HG02571 (cell line): ENCODE results near the gene SPTLC3.

Source experiments
- ATAC-seq: cut with Tn5 transposase; IDR thresholded peaks from one replicate; pipeline ENCODE4 v1.9.1; 2021; ENCODE audit warnings: mild to moderate bottlenecking, moderate library complexity; ENCODE audit not compliant: unreplicated experiment

Gene SPTLC3

GRCh38 chr20:12984069-12984765 is 24.6 kb upstream of the SPTLC3 start:
- ATAC-seq, result no peak

- ATAC-seq, result no peak
These were observed 23.9 kb upstream of the SPTLC3 start for GRCh38 chr20:12984863-12985262.

DNA sequence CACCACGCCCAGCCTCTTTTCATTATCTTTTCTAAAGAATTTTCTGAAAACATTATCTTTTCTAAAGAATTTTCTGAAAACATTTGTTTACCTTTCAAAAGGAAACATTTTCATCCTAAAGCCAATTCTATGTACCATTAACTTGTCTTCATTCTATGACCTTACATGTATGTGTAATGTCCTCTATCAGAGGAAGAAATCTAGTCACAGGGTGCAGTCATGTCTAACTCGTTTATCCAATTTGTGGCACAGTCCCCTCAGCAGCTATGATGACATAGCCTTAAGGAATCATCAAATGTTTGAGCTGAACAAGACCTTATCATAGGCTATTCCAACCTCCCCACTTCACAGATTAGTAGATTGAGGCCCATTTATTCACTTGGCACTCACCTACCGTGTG is 21.5 kb upstream of the SPTLC3 start:
- ATAC-seq, result no peak

DNA sequence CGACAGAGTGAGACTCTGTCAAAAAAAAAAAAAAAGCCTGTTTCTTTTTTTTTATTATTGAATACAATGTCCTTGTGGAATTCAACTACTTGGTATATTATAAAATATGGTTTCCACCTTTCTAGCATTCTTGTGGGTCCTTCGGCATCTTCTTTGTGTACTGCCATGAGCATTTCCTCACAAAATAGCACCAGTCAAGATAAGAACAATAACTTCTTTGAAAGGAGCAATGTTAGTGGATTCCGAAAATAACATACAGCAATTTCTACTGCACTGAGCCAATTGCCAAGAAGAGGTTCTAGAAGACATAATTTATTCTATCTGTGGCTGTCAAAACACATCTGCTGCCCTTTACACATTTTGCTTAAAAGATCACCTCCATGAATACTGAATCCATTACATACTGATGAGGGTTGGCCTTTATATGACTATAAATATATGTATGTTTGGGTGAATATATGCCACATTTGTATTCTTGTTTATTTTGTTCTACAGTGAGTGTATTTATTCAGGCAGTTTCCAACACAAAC is 19.1 kb upstream of the SPTLC3 start:
- ATAC-seq, result no peak

GRCh38 chr20:12997128-12997655 is 11.6 kb upstream of the SPTLC3 start:
- ATAC-seq, result no peak

GRCh38 chr20:12998046-12998445 is 10.7 kb upstream of the SPTLC3 start:
- ATAC-seq, result no peak

GRCh38 chr20:12999201-12999600 is 9.6 kb upstream of the SPTLC3 start:
- ATAC-seq, result no peak

GRCh38 chr20:13002251-13002650 is 6.5 kb upstream of the SPTLC3 start:
- no peak for ATAC-seq

GRCh38 chr20:13006825-13007224 is 1.9 kb upstream of the SPTLC3 start:
- no peak for ATAC-seq

GRCh38 chr20:13007596-13007995 is 1.2 kb upstream of the SPTLC3 start:
- no peak for ATAC-seq

GRCh38 chr20:13009682-13010406 is 1.1 kb downstream of the SPTLC3 start:
- peak; percentile 94 for ATAC-seq

- ATAC-seq, result no peak
These were observed 4.1 kb downstream of the SPTLC3 start for GRCh38 chr20:13012886-13013285.

GRCh38 chr20:13013411-13013810 is 4.6 kb downstream of the SPTLC3 start:
- no peak for ATAC-seq

DNA sequence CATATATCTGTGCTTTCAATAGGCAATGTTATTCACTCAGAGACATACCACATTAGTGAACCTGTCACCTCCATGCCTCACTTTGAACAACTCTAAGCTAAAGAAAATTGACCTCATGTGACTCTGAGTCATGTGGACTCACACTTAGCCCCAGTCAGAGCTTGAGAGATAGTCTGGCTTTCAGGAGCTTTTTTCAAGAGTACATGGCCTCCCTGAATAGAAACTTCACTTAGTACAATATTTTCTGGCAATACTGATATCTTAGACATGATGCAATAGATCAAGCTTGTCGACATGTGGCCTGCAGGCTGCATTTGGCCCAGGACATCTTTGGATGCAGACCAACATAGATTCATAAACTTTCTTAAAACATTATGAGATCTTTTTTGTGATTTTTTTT is 8.5 kb downstream of the SPTLC3 start:
- ATAC-seq, result no peak

DNA sequence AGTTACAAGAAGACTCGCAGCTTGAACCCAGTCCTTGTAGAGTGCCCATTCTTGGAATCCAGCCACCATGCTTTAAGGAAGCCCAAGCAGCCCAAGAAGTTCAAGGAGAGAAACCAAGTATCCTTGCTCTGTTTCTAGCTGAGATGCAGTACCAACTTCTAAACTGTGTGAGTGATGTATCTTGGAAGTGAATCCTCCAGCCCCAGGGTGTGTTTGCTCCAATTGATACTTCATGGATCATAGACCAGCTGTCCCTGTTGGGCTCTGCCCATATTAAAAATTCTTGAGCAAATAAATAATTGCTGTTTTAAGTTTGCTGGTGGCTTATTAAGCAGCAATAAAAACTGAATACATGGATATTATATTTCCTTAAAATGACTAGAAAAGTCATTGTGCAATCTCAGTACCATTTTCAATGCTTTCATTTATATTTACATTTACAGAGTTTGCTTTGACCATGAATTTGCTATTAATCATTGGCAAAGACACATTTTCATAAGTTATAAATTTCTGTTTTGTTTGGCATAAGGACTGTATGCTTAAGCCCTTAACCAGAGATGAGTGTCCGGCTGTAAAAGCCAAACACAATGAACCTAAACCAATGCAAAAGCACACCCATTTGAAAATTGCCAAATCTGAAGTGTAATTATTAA is 9.2 kb downstream of the SPTLC3 start:
- ATAC-seq, result no peak

- no peak for ATAC-seq
These were observed 12.6 kb downstream of the SPTLC3 start for GRCh38 chr20:13021205-13021970.

DNA sequence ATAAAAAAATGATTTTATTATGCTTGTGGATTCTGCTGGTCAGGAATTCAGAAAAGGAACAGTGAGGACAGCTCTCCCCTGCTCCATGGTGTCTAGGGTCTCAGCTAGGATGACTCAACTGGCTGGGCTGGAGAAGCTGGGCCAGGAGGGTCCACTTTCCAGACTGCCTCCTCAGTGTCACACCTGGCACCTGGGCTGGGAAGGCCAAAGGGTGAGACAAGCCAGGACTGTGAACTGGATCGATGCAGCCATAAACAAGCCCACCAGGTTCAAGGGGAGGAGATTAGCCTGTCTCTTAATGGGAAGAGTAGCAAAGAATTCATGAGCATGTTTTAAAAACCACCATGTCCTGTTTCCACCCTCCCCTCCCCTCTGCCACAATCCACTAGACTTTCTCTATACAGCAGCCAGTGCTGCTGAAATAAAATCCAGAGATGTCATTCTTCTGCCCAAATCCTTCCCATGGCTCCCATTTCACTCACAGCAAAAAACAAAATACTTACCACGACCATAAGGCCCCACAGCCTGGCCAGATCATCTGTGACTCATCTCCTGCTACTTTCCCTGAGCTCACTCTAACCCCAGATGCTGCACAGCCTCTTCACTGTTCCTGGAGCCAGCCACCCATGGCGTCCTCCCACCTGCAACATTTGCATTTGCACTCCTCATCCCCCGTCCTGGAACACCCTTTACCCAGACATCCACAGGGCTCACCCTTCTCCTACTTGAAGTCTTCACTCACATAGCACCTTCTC is 13.8 kb downstream of the SPTLC3 start:
- no peak for ATAC-seq

DNA sequence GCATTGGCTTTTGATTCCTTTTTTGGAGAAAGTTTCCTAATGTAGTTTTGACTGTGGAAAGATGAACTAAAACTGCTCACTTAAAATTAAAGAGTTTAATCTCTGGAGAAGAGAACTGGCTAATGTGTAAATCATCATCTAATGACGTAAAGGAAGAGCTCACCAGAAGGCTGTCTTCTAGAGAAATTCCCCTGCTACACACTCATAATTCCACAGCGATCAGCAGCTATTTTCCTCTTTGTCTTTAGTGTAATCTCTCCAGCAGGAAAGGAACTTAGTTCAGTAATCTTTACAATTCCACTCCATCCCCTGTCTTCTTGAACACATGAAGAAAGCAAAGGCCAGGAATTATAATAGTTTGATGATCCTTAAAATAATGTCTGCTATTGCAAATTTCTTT is 15.8 kb downstream of the SPTLC3 start:
- no peak for ATAC-seq

GRCh38 chr20:13025181-13025580 is 16.4 kb downstream of the SPTLC3 start:
- no peak for ATAC-seq

GRCh38 chr20:13028001-13028400 is 19.2 kb downstream of the SPTLC3 start:
- ATAC-seq, result no peak
